Measurements from ENCODE around the gene PDHX. TPM values are rescaled to one million over a fixed set of nuclear protein-coding genes. Genes with fewer than 3 reads are reported as not detected.
"Not testable (repeated sequence)": the region's sequence is repeated elsewhere in the genome, so short reads cannot be mapped to it uniquely, and the experiment has no call there.

The PDHX gene
- total RNA-seq, 3 donors from 2014 or later = 25.4 to 27.6 (median 27.0) TPM

GRCh38 chr11:34898474-34898873 is 17.9 kb upstream of the PDHX start:
- ATAC-seq (no peak), DNase-seq (no peak)
- peaks cover 20% of the 10 kb centered on the region for H3K9me3 Mint-ChIP-seq
- no peak overlapping the region for H3K4me3 Mint-ChIP-seq
- no peaks in the 10 kb centered on the region for H3K4me1 Mint-ChIP-seq (ENCODE audit: low read depth)
- no peaks in the 10 kb centered on the region for H3K27me3 Mint-ChIP-seq (ENCODE audit: low read depth)
- peaks cover 24% of the 10 kb centered on the region for H3K36me3 Mint-ChIP-seq (ENCODE audit: insufficient read depth)

- H3K4me1 Mint-ChIP-seq (ENCODE audit: low read depth) = peaks cover 4% of the 10 kb centered on the region
- ATAC-seq = no peak
- peaks cover 26% of the 10 kb centered on the region for H3K36me3 Mint-ChIP-seq (ENCODE audit: insufficient read depth)
- DNase-seq = no peak
- peaks cover 24% of the 10 kb centered on the region for H3K9me3 Mint-ChIP-seq
- no peaks in the 10 kb centered on the region for H3K27me3 Mint-ChIP-seq (ENCODE audit: low read depth)
- no peak overlapping the region for H3K4me3 Mint-ChIP-seq
These were observed 16.8 kb upstream of the PDHX start for GRCh38 chr11:34899633-34900016.

- H3K4me3 Mint-ChIP-seq = no peak overlapping the region
- H3K27me3 Mint-ChIP-seq (ENCODE audit: low read depth) = no peaks in the 10 kb centered on the region
- ATAC-seq (no peak), DNase-seq (no peak)
- H3K36me3 Mint-ChIP-seq (ENCODE audit: insufficient read depth) = peaks cover 23% of the 10 kb centered on the region
- peaks cover 7% of the 10 kb centered on the region for H3K4me1 Mint-ChIP-seq (ENCODE audit: low read depth)
- H3K9me3 Mint-ChIP-seq = peaks cover 9% of the 10 kb centered on the region
These were observed 11.9 kb upstream of the PDHX start for GRCh38 chr11:34904421-34904955.

GRCh38 chr11:34905666-34906065 is 10.8 kb upstream of the PDHX start:
- Mint-ChIP-seq H3K4me3 (no peak overlapping the region), H3K4me1 (ENCODE audit: low read depth) (peaks cover 7% of the 10 kb centered on the region), H3K9me3 (peaks cover 4% of the 10 kb centered on the region), H3K27me3 (ENCODE audit: low read depth) (no peaks in the 10 kb centered on the region), H3K36me3 (ENCODE audit: insufficient read depth) (peaks cover 19% of the 10 kb centered on the region)
- DNase-seq (no peak), ATAC-seq (no peak)

GRCh38 chr11:34907934-34908593 is 8.4 kb upstream of the PDHX start:
- peaks cover 11% of the 10 kb centered on the region for H3K4me1 Mint-ChIP-seq (ENCODE audit: low read depth)
- no peaks in the 10 kb centered on the region for H3K27me3 Mint-ChIP-seq (ENCODE audit: low read depth)
- DNase-seq (no peak), ATAC-seq (no peak)
- peaks cover 3% of the 10 kb centered on the region for H3K9me3 Mint-ChIP-seq
- H3K36me3 Mint-ChIP-seq (ENCODE audit: insufficient read depth) = peaks cover 23% of the 10 kb centered on the region
- H3K4me3 Mint-ChIP-seq = no peak overlapping the region

GRCh38 chr11:34909415-34909814 is 7.0 kb upstream of the PDHX start:
- no peaks in the 10 kb centered on the region for H3K27me3 Mint-ChIP-seq (ENCODE audit: low read depth)
- no peak for DNase-seq
- H3K36me3 Mint-ChIP-seq (ENCODE audit: insufficient read depth) = peaks cover 30% of the 10 kb centered on the region
- peaks cover 15% of the 10 kb centered on the region for H3K4me1 Mint-ChIP-seq (ENCODE audit: low read depth)
- no peak for ATAC-seq
- peaks cover under 1% of the 10 kb centered on the region for H3K9me3 Mint-ChIP-seq
- no peak overlapping the region for H3K4me3 Mint-ChIP-seq

- H3K36me3 Mint-ChIP-seq (ENCODE audit: insufficient read depth) = peaks cover 25% of the 10 kb centered on the region
These were observed 6.5 kb upstream of the PDHX start for GRCh38 chr11:34909955-34910354.

GRCh38 chr11:34910817-34911216 is 5.6 kb upstream of the PDHX start:
- H3K27me3 Mint-ChIP-seq (ENCODE audit: low read depth) = no peaks in the 10 kb centered on the region
- ATAC-seq (no peak), DNase-seq (no peak)
- no peak overlapping the region for H3K4me3 Mint-ChIP-seq
- H3K9me3 Mint-ChIP-seq = no peaks in the 10 kb centered on the region
- peaks cover 23% of the 10 kb centered on the region for H3K36me3 Mint-ChIP-seq (ENCODE audit: insufficient read depth)
- H3K4me1 Mint-ChIP-seq (ENCODE audit: low read depth) = peaks cover 18% of the 10 kb centered on the region

More at GRCh38 chr11:34909955-34910354, 6.5 kb upstream of the PDHX start:
- DNase-seq (no peak), ATAC-seq (no peak)
- Mint-ChIP-seq H3K9me3 (no peaks in the 10 kb centered on the region), H3K27me3 (ENCODE audit: low read depth) (no peaks in the 10 kb centered on the region), H3K4me1 (ENCODE audit: low read depth) (peaks cover 10% of the 10 kb centered on the region), H3K4me3 (no peak overlapping the region)

- peaks cover 19% of the 10 kb centered on the region for H3K4me1 Mint-ChIP-seq (ENCODE audit: low read depth)
- ATAC-seq = no peak
- no peak for DNase-seq
These were observed 4.7 kb upstream of the PDHX start for GRCh38 chr11:34911676-34912075.

GRCh38 chr11:34913556-34913955 is 2.9 kb upstream of the PDHX start:
- H3K27me3 Mint-ChIP-seq (ENCODE audit: low read depth); H3K4me3 Mint-ChIP-seq; ATAC-seq; H3K9me3 Mint-ChIP-seq; DNase-seq: not testable (repeated sequence)
- peaks cover 35% of the 10 kb centered on the region for H3K4me1 Mint-ChIP-seq (ENCODE audit: low read depth)
- H3K36me3 Mint-ChIP-seq (ENCODE audit: insufficient read depth) = peaks cover 17% of the 10 kb centered on the region

More at GRCh38 chr11:34911676-34912075, 4.7 kb upstream of the PDHX start:
- no peak overlapping the region for H3K4me3 Mint-ChIP-seq
- no peaks in the 10 kb centered on the region for H3K9me3 Mint-ChIP-seq
- peaks cover 17% of the 10 kb centered on the region for H3K36me3 Mint-ChIP-seq (ENCODE audit: insufficient read depth)
- no peaks in the 10 kb centered on the region for H3K27me3 Mint-ChIP-seq (ENCODE audit: low read depth)

- ATAC-seq (peak; percentile 5 to 9), DNase-seq (no peak)
- H3K9me3 Mint-ChIP-seq = no peaks in the 10 kb centered on the region
- H3K27me3 Mint-ChIP-seq (ENCODE audit: low read depth) = no peaks in the 10 kb centered on the region
- H3K4me1 Mint-ChIP-seq (ENCODE audit: low read depth) = peaks cover 40% of the 10 kb centered on the region
- peak overlapping the region; percentile 98 for H3K4me3 Mint-ChIP-seq
- peaks cover 17% of the 10 kb centered on the region for H3K36me3 Mint-ChIP-seq (ENCODE audit: insufficient read depth)
These were observed 1.0 kb upstream of the PDHX start for GRCh38 chr11:34915136-34916014.

- peaks cover 18% of the 10 kb centered on the region for H3K36me3 Mint-ChIP-seq (ENCODE audit: insufficient read depth)
- no peak for DNase-seq
These were observed 689 bp downstream of the PDHX start for GRCh38 chr11:34916843-34917770.

GRCh38 chr11:34921156-34921555 is 4.7 kb downstream of the PDHX start:
- no peak for DNase-seq
- H3K27me3 Mint-ChIP-seq (ENCODE audit: low read depth) = no peaks in the 10 kb centered on the region
- H3K9me3 Mint-ChIP-seq = no peaks in the 10 kb centered on the region
- H3K4me3 Mint-ChIP-seq = no peak overlapping the region
- ATAC-seq = no peak
- peaks cover 1% of the 10 kb centered on the region for H3K36me3 Mint-ChIP-seq (ENCODE audit: insufficient read depth)
- peaks cover 31% of the 10 kb centered on the region for H3K4me1 Mint-ChIP-seq (ENCODE audit: low read depth)

More at GRCh38 chr11:34916843-34917770, 689 bp downstream of the PDHX start:
- Mint-ChIP-seq H3K27me3 (ENCODE audit: low read depth) (no peaks in the 10 kb centered on the region), H3K4me1 (ENCODE audit: low read depth) (peaks cover 46% of the 10 kb centered on the region), H3K9me3 (no peaks in the 10 kb centered on the region), H3K4me3 (peak overlapping the region; percentile 98)
- ATAC-seq = no peak

- peaks cover 1% of the 10 kb centered on the region for H3K36me3 Mint-ChIP-seq (ENCODE audit: insufficient read depth)
- H3K4me1 Mint-ChIP-seq (ENCODE audit: low read depth) = peaks cover 19% of the 10 kb centered on the region
- DNase-seq (no peak), ATAC-seq (no peak)
- no peaks in the 10 kb centered on the region for H3K27me3 Mint-ChIP-seq (ENCODE audit: low read depth)
- no peak overlapping the region for H3K4me3 Mint-ChIP-seq
- no peaks in the 10 kb centered on the region for H3K9me3 Mint-ChIP-seq
These were observed 8.3 kb downstream of the PDHX start for GRCh38 chr11:34924714-34925113.

All from activated T-cell treated with anti-CD3 and anti-CD28 coated beads, Interleukin-2, amount 50 U/mL, for 4 hours (primary cell).